B cell (primary cell): Measurements from ENCODE around the gene BRF1. TPM values are rescaled to one million over a fixed set of nuclear protein-coding genes. Genes with fewer than 3 reads are reported as not detected.

Source experiments
- ATAC-seq: fragments of 200-7000 bp; cut with Tn5 transposase; one replicate; pipeline ENCODE4 v1.10.0; 2021; ENCODE audit warnings: low read depth, mild to moderate bottlenecking, moderate number of reproducible peaks, moderate library complexity
- CTCF ChIA-PET: fragments of 350-600 bp; sonication (Branson Sonifier 250); formaldehyde crosslinking; loops from one replicate; lab custom pipeline; 2021; ENCODE audit warnings: antibody characterized with exemption, inconsistent platforms; lab: Charles Lee
- POLR2A ChIA-PET: fragments of 350-600 bp; sonication (Branson Sonifier 250); formaldehyde crosslinking; loops from one replicate; lab custom pipeline; 2021; ENCODE audit warnings: antibody characterized with exemption; lab: Charles Lee
- DNase-seq: peaks from one replicate; pipeline ENCODE4 v3.0.0; 2013
- H2AFZ ChIP-seq: 2 replicates; pipeline ENCODE4 v1.6.1; 2012; ENCODE audit warnings: mild to moderate bottlenecking, low read depth, low read length; ENCODE audit not compliant: insufficient read depth, poor library complexity, severe bottlenecking
- H3K27ac ChIP-seq, 2 donors: 1 replicate in 1 of 2; 2 replicates in 1 of 2; pipeline ENCODE4 v1.5.1; 2012 to 2013; ENCODE audit warnings: low read length in 2 of 2, mild to moderate bottlenecking in 2 of 2, moderate library complexity in 1 of 2
- H3K27me3 ChIP-seq, 4 experiments: fragments of 200-600 bp in 1 of 4; sonication (generic) in 1 of 4; replicated peaks in 1 of 4; 1 replicate in 2 of 4; 2 replicates in 2 of 4; pipeline versions ENCODE4 v1.6.1 to v1.7.0; 2013 to 2016; ENCODE audit warnings: low read length in 3 of 4, mild to moderate bottlenecking in 2 of 4, mixed read lengths in 1 of 4, moderate library complexity in 1 of 4; ENCODE audit not compliant: insufficient read depth in 4 of 4, control insufficient read depth in 3 of 4; ENCODE audit errors: control extremely low read depth in 1 of 4
- H3K36me3 ChIP-seq, 2 experiments: replicated peaks in 1 of 2; 1 replicate in 1 of 2; 2 replicates in 1 of 2; pipeline versions ENCODE4 v1.6.1 to v1.7.1; 2013; ENCODE audit warnings: low read length in 1 of 2; ENCODE audit not compliant: insufficient read depth in 2 of 2, control insufficient read depth in 1 of 2; ENCODE audit errors: control extremely low read depth in 1 of 2, extremely low read depth in 1 of 2
- H3K4me1 ChIP-seq, 2 donors: fragments of 200-600 bp in 1 of 2; sonication (generic) in 1 of 2; 1 replicate in 1 of 2; 2 replicates in 1 of 2; pipeline versions ENCODE4 v1.5.1 to v1.6.1; 2013 to 2017; ENCODE audit warnings: low read length in 2 of 2; ENCODE audit not compliant: control insufficient read depth in 2 of 2, insufficient read depth in 2 of 2
- H3K4me2 ChIP-seq: replicated peaks from 2 replicates; pipeline ENCODE3; 2012; ENCODE audit warnings: mild to moderate bottlenecking, low read depth, low read length; ENCODE audit not compliant: poor library complexity, severe bottlenecking
- H3K4me3 ChIP-seq, 5 experiments: fragments of 200-600 bp in 1 of 5; sonication (generic) in 1 of 5; 1 replicate in 3 of 5; 2 replicates in 2 of 5; pipeline versions ENCODE4 v1.5.1 to v1.7.0; 2011 to 2016; ENCODE audit warnings: low read length in 4 of 5, mild to moderate bottlenecking in 4 of 5, low read depth in 2 of 5, control low read depth in 1 of 5, moderate library complexity in 1 of 5; ENCODE audit not compliant: insufficient read depth in 1 of 5; ENCODE audit errors: control extremely low read depth in 1 of 5, extremely low read depth in 1 of 5
- H3K79me2 ChIP-seq: fragments of 200-600 bp; sonication (generic); one replicate; pipeline ENCODE4 v1.6.0; 2016; ENCODE audit warnings: low read length; ENCODE audit not compliant: control insufficient read depth, insufficient read depth
- H3K9ac ChIP-seq: fragments of 200-600 bp; sonication (generic); 2 replicates; pipeline ENCODE4 v1.6.1; 2017; ENCODE audit warnings: mild to moderate bottlenecking, low read length, moderate library complexity
- H3K9me3 ChIP-seq, 3 donors: one replicate each; pipeline versions ENCODE4 v1.6.1 to v1.7.1; 2013; ENCODE audit warnings: low read length in 2 of 3; ENCODE audit not compliant: control insufficient read depth in 2 of 3, insufficient read depth in 1 of 3; ENCODE audit errors: control extremely low read depth in 1 of 3
- H4K20me1 ChIP-seq: 2 replicates; pipeline ENCODE4 v1.6.0; 2012; ENCODE audit warnings: mild to moderate bottlenecking, low read length; ENCODE audit not compliant: insufficient read depth, control insufficient read depth, poor library complexity, severe bottlenecking
- H3K27ac Mint-ChIP-seq: one replicate; pipeline ENCODE4 v1.8.0; 2021; ENCODE audit warnings: mixed read lengths
- H3K27me3 Mint-ChIP-seq: one replicate; pipeline ENCODE4 v1.8.0; 2021; ENCODE audit warnings: mixed read lengths
- H3K4me1 Mint-ChIP-seq: one replicate; pipeline ENCODE4 v1.8.0; 2021; ENCODE audit warnings: mixed read lengths
- H3K4me3 Mint-ChIP-seq: one replicate; pipeline ENCODE4 v1.8.0; 2021; ENCODE audit warnings: mixed read lengths
- H3K9me3 Mint-ChIP-seq: one replicate; pipeline ENCODE4 v1.8.0; 2022; ENCODE audit warnings: mixed read lengths; ENCODE audit not compliant: insufficient read depth
- CTCF ChIP-seq: fragments of 200-600 bp; IDR thresholded peaks from one replicate; pipeline ENCODE4 v1.8.0; 2022; ENCODE audit warnings: antibody characterized with exemption, mild to moderate bottlenecking
- EZH2 ChIP-seq: IDR thresholded peaks from 2 replicates; pipeline ENCODE4 v1.6.1; 2012; ENCODE audit warnings: borderline replicate concordance, low read depth, mild to moderate bottlenecking, moderate library complexity, low read length; ENCODE audit not compliant: insufficient read depth, poor library complexity, severe bottlenecking
- WGBS: methylation state at CpG from one replicate; pipeline ENCODE4 v1.1.5; 2013; ENCODE audit warnings: missing lambda C conversion rate; ENCODE audit not compliant: insufficient coverage; 5-methylcytosine and 5-hydroxymethylcytosine counted together
- intact Hi-C: fragments of 100-400 bp; cut with micrococcal nuclease; formaldehyde crosslinking; loops from one replicate; pipeline ENCODE4 v1.10.0; 2022
- polyA plus RNA-seq: library from polyadenylated mRNA; depleted of rRNA; stranded (reverse); fragments of >200 nt; gene quantifications from 2 replicates; pipeline ENCODE4 v1.2.3, GENCODE V29; 2012
- total RNA-seq, 2 donors: library from RNA; stranded (reverse); fragments of 120-200 nt in 1 of 2; gene quantifications; 1 replicate in 1 of 2; 2 replicates in 1 of 2; pipeline versions ENCODE4 v1.2.3 to v1.2.4, GENCODE V29; 2013 to 2022

BRF1 gene
- total and polyA plus RNA-seq, 2 donors (not counting 1 experiment from before 2014, with no cell fraction given), result 24.5 to 55.8 TPM

- Histone ChIP-seq H3K36me3 (no peaks in the 10 kb centered on the region), H3K79me2 (peaks cover 51% of the 10 kb centered on the region), H3K4me3 (no peak overlapping the region), H3K9ac (no peak overlapping the region), H3K27me3 (no peaks in the 10 kb centered on the region), H4K20me1 (peaks cover 49% of the 10 kb centered on the region), H3K4me2 (no peak overlapping the region), H2AFZ (no peak overlapping the region), H3K9me3 (peaks cover 0 to 8% (median 0%) of the 10 kb centered on the region in 3 donors), H3K4me1 (peaks cover 0 to 9% of the 10 kb centered on the region in 2 donors), H3K27ac (no peak overlapping the region)
- 74% methylated on average over 18 of the region's 18 CpGs for WGBS
- no peaks in the 10 kb centered on the region for H3K9me3 Mint-ChIP-seq
- no peak overlapping the region for H3K27ac Mint-ChIP-seq
- H3K4me1 Mint-ChIP-seq, result peaks cover 14% of the 10 kb centered on the region
- ChIA-PET POLR2A (no interaction called here), CTCF (no interaction called here)
- DNase-seq (no peak), ATAC-seq (no peak)
- intact Hi-C loops, result no loop called here
- no peak for TF ChIP-seq CTCF
- H3K27me3 Mint-ChIP-seq, result no peaks in the 10 kb centered on the region
- no peak overlapping the region for H3K4me3 Mint-ChIP-seq
These were observed 37.4 kb upstream of the BRF1 start for GRCh38 chr14:105337966-105338741.

DNA sequence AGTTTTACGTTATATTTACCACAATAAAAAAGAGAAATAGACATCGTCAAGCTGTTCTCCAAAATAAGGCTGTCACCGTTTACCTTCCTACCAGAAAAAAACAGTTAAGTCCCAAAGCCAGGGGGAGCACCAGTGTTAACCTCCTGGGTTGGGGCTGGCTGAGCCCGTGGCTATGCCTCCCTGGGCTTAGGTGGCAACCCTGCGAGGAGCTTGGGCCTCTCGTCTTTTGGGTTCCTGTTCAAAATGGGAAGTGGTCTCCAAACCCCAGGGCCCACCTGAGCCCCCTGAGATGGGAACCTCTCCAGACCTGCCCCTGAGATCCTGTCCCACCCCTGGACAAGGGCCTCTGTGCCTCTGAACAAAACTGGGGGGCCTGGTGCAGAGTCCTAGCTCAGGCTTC lies 36.6 kb upstream of the BRF1 start:
- Mint-ChIP-seq H3K27ac (no peak overlapping the region), H3K9me3 (no peaks in the 10 kb centered on the region), H3K4me1 (peaks cover 11% of the 10 kb centered on the region), H3K4me3 (no peak overlapping the region), H3K27me3 (no peaks in the 10 kb centered on the region)
- ChIA-PET CTCF (interaction anchor here (0.6 kb wide), 1 partner anchor 1521 kb away, joined by 5 read pairs; no protein-coding TSS in a partner anchor), POLR2A (no interaction called here)
- no peaks in the 10 kb centered on the region for H3K27me3 ChIP-seq
- no peak overlapping the region for H3K4me3 ChIP-seq
- WGBS, result 76% methylated on average over 6 of the region's 6 CpGs
- no peak for DNase-seq
- H3K4me1 ChIP-seq, result peaks cover 0 to 9% of the 10 kb centered on the region in 2 donors
- H3K9ac ChIP-seq, result no peak overlapping the region
- peaks cover 54% of the 10 kb centered on the region for H4K20me1 ChIP-seq
- TF ChIP-seq CTCF, result no peak
- TF ChIP-seq EZH2, result no peak
- H3K27ac ChIP-seq, result no peak overlapping the region
- H3K79me2 ChIP-seq, result peaks cover 56% of the 10 kb centered on the region
- intact Hi-C loops, result no loop called here
- H3K36me3 ChIP-seq, result no peaks in the 10 kb centered on the region
- no peak overlapping the region for H3K4me2 ChIP-seq
- H3K9me3 ChIP-seq, result peaks cover 0 to 8% (median 0%) of the 10 kb centered on the region in 3 donors
- no peak overlapping the region for H2AFZ ChIP-seq
- no peak for ATAC-seq
